DND-41 (cell line): ENCODE results near the gene ACSS3.

Experiments used
- ATAC-seq: fragments of 200-7000 bp; cut with Tn5 transposase; 3 replicates; pipeline ENCODE4 v1.9.1; 2021; ENCODE audit warnings: low read depth; ENCODE audit not compliant: insufficient read depth
- DNase-seq: peaks from one replicate; pipeline ENCODE4 v3.0.0-alpha.2; 2020
- H2AFZ ChIP-seq: 2 replicates; pipeline ENCODE4 v1.6.0; 2012; ENCODE audit warnings: low read depth, low read length
- H3K27ac ChIP-seq: 2 replicates; pipeline ENCODE4 v1.5.1; 2012; ENCODE audit warnings: low read length, inconsistent platforms
- H3K27me3 ChIP-seq: fragments of 200-600 bp; sonication (generic); 2 replicates; pipeline ENCODE4 v1.6.0; 2012; ENCODE audit warnings: low read length, mild to moderate bottlenecking, inconsistent platforms; ENCODE audit not compliant: insufficient read depth, poor library complexity
- H3K36me3 ChIP-seq: 2 replicates; pipeline ENCODE4 v1.5.1; 2012; ENCODE audit warnings: low read length, inconsistent platforms; ENCODE audit not compliant: insufficient read depth
- H3K4me1 ChIP-seq: 2 replicates; pipeline ENCODE4 v1.5.1; 2012; ENCODE audit warnings: mild to moderate bottlenecking, low read length; ENCODE audit not compliant: insufficient read depth
- H3K4me2 ChIP-seq: 2 replicates; pipeline ENCODE4 v1.6.0; 2012; ENCODE audit warnings: mild to moderate bottlenecking, moderate library complexity, low read length, inconsistent platforms; ENCODE audit not compliant: insufficient read depth
- H3K4me3 ChIP-seq, 2 experiments: fragments of 200-600 bp in 1 of 2; shearing (Covaris generic) in 1 of 2; 2 replicates each; pipeline ENCODE4 v1.5.1; 2012 to 2016; ENCODE audit warnings: inconsistent platforms in 2 of 2, low read length in 2 of 2, mild to moderate bottlenecking in 2 of 2, low read depth in 1 of 2, moderate library complexity in 1 of 2
- H3K79me2 ChIP-seq: 2 replicates; pipeline ENCODE4 v1.6.0; 2012; ENCODE audit warnings: low read length, inconsistent platforms; ENCODE audit not compliant: insufficient read depth
- H3K9ac ChIP-seq: 2 replicates; pipeline ENCODE4 v1.6.0; 2012; ENCODE audit warnings: low read depth, mild to moderate bottlenecking, inconsistent platforms, low read length, moderate library complexity
- H3K9me3 ChIP-seq: 2 replicates; pipeline ENCODE4 v1.5.1; 2012; ENCODE audit warnings: low read length, moderate library complexity, mild to moderate bottlenecking, inconsistent platforms; ENCODE audit not compliant: insufficient read depth, severe bottlenecking
- H4K20me1 ChIP-seq: 2 replicates; pipeline ENCODE4 v1.6.0; 2012; ENCODE audit warnings: low read length; ENCODE audit not compliant: insufficient read depth
- EZH2 ChIP-seq: IDR thresholded peaks from 3 replicates; pipeline ENCODE4 v1.6.1; 2012; ENCODE audit warnings: borderline replicate concordance, low read depth, mild to moderate bottlenecking, moderate library complexity, low read length, inconsistent platforms; ENCODE audit not compliant: severe bottlenecking
- TF ChIP-seq, protein P1 (sequence below): IDR thresholded peaks from 2 replicates; pipeline ENCODE4 v1.5.1; 2012; ENCODE audit warnings: borderline replicate concordance, low read length, moderate library complexity, mild to moderate bottlenecking; ENCODE audit not compliant: poor library complexity, severe bottlenecking; ENCODE audit errors: extremely low read depth

ACSS3 gene

DNA sequence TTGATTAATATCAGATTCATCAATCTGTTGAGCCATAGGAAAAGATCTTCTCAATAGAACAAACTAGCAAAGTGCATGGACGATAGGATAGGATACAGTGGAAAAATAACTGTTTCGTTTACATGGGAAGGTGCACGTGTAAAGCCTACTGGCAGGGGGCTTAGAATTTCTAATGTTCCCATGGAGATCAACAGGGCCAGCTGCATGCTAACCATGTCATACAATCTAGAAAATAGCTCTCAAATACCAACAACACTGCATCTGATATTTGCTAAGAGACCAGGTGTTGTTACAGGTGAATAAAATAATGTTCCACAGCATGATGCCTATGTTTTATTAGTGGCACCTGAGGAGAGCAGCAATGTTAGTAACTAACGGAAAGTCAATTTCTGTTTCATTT is 72.5 kb downstream of the ACSS3 start:
- ATAC-seq (no peak), DNase-seq (no peak)

DNA sequence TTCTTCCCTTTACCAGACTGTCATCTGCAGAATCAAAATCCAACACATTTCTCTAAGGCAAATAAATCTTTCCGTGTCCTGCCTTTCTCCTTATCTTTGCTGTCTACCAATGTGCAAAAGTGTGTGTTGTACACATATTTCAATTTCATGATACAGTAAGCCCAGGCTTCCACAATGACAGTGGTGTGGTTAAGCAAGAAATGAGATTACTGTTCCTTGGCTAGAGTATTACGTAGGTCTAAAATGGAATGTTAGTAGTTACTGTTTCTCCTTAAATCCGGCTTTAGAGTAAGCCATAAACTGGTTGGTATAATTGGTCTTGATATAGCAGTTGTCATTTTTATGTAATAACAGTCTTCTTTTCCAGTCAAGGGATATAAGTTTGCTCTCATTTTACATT is 82.0 kb downstream of the ACSS3 start:
- Histone ChIP-seq H3K4me3 (no peak overlapping the region), H3K27me3 (no peaks in the 10 kb centered on the region), H3K9ac (no peak overlapping the region), H2AFZ (no peak overlapping the region), H3K27ac (no peak overlapping the region), H3K4me2 (no peak overlapping the region), H4K20me1 (no peaks in the 10 kb centered on the region), H3K9me3 (no peaks in the 10 kb centered on the region), H3K79me2 (no peaks in the 10 kb centered on the region), H3K36me3 (no peaks in the 10 kb centered on the region), H3K4me1 (no peaks in the 10 kb centered on the region)
- ATAC-seq (no peak), DNase-seq (no peak)
- TF ChIP-seq EZH2 = no peak

More for the DNA sequence above, 72.5 kb downstream of the ACSS3 start:
- Histone ChIP-seq H4K20me1 (no peaks in the 10 kb centered on the region), H3K36me3 (no peaks in the 10 kb centered on the region), H3K4me3 (no peak overlapping the region), H3K4me2 (no peak overlapping the region), H3K9ac (no peak overlapping the region), H3K9me3 (no peaks in the 10 kb centered on the region), H3K79me2 (no peaks in the 10 kb centered on the region), H3K4me1 (no peaks in the 10 kb centered on the region), H3K27ac (no peak overlapping the region), H3K27me3 (no peaks in the 10 kb centered on the region), H2AFZ (no peak overlapping the region)
- TF ChIP-seq EZH2 = no peak
- TF ChIP-seq, protein P1, sequence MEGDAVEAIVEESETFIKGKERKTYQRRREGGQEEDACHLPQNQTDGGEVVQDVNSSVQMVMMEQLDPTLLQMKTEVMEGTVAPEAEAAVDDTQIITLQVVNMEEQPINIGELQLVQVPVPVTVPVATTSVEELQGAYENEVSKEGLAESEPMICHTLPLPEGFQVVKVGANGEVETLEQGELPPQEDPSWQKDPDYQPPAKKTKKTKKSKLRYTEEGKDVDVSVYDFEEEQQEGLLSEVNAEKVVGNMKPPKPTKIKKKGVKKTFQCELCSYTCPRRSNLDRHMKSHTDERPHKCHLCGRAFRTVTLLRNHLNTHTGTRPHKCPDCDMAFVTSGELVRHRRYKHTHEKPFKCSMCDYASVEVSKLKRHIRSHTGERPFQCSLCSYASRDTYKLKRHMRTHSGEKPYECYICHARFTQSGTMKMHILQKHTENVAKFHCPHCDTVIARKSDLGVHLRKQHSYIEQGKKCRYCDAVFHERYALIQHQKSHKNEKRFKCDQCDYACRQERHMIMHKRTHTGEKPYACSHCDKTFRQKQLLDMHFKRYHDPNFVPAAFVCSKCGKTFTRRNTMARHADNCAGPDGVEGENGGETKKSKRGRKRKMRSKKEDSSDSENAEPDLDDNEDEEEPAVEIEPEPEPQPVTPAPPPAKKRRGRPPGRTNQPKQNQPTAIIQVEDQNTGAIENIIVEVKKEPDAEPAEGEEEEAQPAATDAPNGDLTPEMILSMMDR = no peak

DNA sequence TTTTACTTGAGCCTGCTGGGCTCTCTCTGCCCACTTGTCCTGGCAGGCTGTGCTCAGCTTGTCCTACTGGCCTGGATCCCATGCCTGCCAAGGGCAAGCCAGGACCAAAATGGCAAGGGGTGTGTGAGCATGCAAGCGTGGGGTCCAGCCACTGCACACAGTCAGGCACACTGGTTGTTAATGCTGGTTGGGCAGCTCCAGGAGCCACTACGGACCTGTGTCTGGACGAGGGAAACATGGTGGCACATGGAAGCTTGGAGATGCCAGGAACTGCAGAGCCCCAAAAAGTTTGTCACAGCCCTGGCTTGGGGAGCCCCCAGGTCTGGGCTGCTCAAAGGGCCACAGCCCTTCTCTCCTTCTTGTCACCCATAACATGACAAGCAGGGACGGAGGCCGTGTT is 83.8 kb downstream of the ACSS3 start:
- Histone ChIP-seq H3K4me3 (no peak overlapping the region), H3K4me1 (no peaks in the 10 kb centered on the region), H4K20me1 (no peaks in the 10 kb centered on the region), H3K9ac (no peak overlapping the region), H3K79me2 (no peaks in the 10 kb centered on the region), H3K9me3 (no peaks in the 10 kb centered on the region), H3K36me3 (no peaks in the 10 kb centered on the region), H3K4me2 (no peak overlapping the region), H3K27me3 (no peaks in the 10 kb centered on the region), H3K27ac (no peak overlapping the region), H2AFZ (no peak overlapping the region)
- no peak for TF ChIP-seq EZH2
- TF ChIP-seq, protein P1 = no peak
- DNase-seq = no peak
- no peak for ATAC-seq

DNA sequence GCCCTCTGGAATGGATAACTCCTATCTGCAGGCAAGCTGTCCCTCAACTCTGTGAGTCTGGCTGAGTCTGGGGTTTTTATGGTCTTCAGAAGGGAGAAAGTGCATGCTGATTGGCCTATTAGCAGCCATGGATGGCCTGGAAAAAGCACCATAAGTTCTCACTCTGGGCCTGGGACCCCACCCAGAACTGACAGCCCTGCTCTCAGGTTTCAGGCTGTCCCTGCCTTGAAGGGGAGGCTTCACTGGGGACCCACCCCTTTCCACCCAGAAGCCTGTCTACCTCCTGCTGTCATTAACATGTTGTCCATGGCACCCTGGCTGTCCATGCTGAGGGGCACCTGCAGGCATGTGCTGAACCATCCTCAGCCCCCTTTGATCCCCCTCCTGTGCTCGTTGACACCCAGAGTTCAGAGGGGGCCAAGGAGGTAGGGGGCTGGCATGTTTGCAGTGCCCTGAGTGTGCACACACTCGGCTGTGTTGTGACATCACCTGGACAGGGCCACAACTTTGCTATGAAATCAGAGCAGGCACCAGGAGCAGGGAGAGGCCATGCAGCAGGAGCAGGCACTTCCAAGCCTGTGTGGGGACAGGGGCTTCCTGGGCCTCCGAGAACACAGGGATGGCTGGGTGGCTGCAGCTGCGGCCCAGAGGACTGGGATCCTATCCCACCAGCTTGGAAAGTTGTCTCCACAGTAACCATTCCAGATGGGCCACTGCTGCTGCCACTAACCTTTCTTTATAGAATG is 84.7 kb downstream of the ACSS3 start:
- no peak for ATAC-seq
- Histone ChIP-seq H3K4me2 (no peak overlapping the region), H3K27me3 (no peaks in the 10 kb centered on the region), H2AFZ (no peak overlapping the region), H3K4me1 (no peaks in the 10 kb centered on the region), H4K20me1 (no peaks in the 10 kb centered on the region), H3K36me3 (no peaks in the 10 kb centered on the region), H3K79me2 (no peaks in the 10 kb centered on the region), H3K9me3 (no peaks in the 10 kb centered on the region), H3K27ac (no peak overlapping the region), H3K4me3 (no peak overlapping the region), H3K9ac (no peak overlapping the region)
- DNase-seq = no peak
- TF ChIP-seq EZH2 = no peak
- TF ChIP-seq, protein P1 = no peak
